Stimulated activated effector memory CD8-positive, alpha-beta T cell treated with anti-CD3 and anti-CD28 coated beads, Interleukin-12 subunit alpha, Interleukin-12 subunit beta, amount 100 ng/mL, for 72 hours (primary cell): ENCODE measurements around the gene HAGHL.

Experiments used
- ATAC-seq: fragments of 150-1000 bp; cut with Tn5 transposase; 2 replicates; pipeline ENCODE4 v1.10.0; 2021
- DNase-seq, 2 donors: peaks; one replicate each; pipeline ENCODE4 v3.0.0; 2021 to 2022; ENCODE audit warnings: low spot score in 2 of 2
- H3K27ac Mint-ChIP-seq: one replicate; pipeline ENCODE4 v1.8.0; 2022; ENCODE audit warnings: mild to moderate bottlenecking, mixed read lengths
- H3K36me3 Mint-ChIP-seq: one replicate; pipeline ENCODE4 v1.8.0; 2022; ENCODE audit warnings: mild to moderate bottlenecking, mixed read lengths
- H3K4me1 Mint-ChIP-seq: one replicate; pipeline ENCODE4 v1.8.0; 2022; ENCODE audit warnings: mixed read lengths
- H3K4me3 Mint-ChIP-seq: one replicate; pipeline ENCODE4 v1.8.0; 2022; ENCODE audit warnings: mild to moderate bottlenecking, mixed read lengths
- H3K9me3 Mint-ChIP-seq: one replicate; pipeline ENCODE4 v1.8.0; 2022; ENCODE audit warnings: mixed read lengths

Gene HAGHL, protein sequence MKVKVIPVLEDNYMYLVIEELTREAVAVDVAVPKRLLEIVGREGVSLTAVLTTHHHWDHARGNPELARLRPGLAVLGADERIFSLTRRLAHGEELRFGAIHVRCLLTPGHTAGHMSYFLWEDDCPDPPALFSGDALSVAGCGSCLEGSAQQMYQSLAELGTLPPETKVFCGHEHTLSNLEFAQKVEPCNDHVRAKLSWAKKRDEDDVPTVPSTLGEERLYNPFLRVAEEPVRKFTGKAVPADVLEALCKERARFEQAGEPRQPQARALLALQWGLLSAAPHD

DNA sequence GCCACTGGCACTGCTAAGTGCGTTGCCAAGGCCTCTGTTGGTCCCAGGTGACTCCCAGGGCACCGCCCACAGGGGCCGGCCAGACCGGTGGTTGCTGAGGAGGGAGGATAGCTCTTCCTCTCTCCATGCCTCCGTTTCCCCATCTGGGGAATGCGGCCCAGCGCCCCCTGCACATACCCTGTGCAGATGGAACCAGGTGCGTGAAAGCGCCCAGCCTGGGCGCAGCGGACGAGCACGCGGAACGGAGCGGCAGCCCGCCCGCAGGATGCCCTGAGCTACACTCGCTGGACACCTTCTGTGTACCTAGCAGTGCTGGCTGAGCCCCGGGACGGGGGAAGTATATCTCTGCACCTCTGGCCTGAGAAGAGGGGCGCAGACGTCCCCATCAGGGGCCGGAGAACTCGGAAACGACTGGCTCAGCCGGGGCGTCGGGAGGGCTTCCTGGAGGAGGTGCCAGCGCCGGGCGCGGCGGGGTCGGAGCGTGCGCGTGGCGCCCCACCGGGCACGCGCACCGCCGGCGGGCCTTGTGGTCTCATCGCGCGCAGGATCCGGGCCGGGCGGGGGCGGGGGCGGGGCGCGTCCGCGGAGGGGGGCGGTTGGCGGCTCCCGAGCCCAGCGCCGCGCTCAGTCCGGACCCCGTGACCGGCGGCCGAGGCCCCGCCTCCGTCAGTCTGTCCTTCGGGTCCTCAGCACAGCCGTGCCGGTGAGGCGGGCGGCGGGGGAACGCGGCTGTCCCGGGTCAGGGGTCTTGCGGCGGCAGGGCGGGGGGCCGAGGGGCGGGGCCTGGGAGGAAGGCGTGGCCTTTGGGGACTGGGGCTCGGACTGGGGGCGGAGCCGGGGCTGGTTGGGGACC is at the start of gene HAGHL, which contains the start of gene CCDC78:
Gene HAGHL, plus strand, starts transcription at position 669 of the 853 bp plus-strand sequence. CDS start 404 bp downstream, outside the sequence.
Gene CCDC78, minus strand, starts transcription at position 6 of the 853 bp plus-strand sequence. CDS start 76 bp downstream, outside the sequence.
- peak within 1 kb of the TSS; percentile 65 for H3K4me3 Mint-ChIP-seq
- DNase-seq: peak; percentile 60 to 75
- no peaks in the 10 kb centered on the region for H3K9me3 Mint-ChIP-seq
- H3K36me3 Mint-ChIP-seq: peaks cover 2% of the 10 kb centered on the region
- peaks cover 11% of the 10 kb centered on the region for H3K4me1 Mint-ChIP-seq
- ATAC-seq: peak; percentile 29
- no peak within 1 kb of the TSS for H3K27ac Mint-ChIP-seq

DNA sequence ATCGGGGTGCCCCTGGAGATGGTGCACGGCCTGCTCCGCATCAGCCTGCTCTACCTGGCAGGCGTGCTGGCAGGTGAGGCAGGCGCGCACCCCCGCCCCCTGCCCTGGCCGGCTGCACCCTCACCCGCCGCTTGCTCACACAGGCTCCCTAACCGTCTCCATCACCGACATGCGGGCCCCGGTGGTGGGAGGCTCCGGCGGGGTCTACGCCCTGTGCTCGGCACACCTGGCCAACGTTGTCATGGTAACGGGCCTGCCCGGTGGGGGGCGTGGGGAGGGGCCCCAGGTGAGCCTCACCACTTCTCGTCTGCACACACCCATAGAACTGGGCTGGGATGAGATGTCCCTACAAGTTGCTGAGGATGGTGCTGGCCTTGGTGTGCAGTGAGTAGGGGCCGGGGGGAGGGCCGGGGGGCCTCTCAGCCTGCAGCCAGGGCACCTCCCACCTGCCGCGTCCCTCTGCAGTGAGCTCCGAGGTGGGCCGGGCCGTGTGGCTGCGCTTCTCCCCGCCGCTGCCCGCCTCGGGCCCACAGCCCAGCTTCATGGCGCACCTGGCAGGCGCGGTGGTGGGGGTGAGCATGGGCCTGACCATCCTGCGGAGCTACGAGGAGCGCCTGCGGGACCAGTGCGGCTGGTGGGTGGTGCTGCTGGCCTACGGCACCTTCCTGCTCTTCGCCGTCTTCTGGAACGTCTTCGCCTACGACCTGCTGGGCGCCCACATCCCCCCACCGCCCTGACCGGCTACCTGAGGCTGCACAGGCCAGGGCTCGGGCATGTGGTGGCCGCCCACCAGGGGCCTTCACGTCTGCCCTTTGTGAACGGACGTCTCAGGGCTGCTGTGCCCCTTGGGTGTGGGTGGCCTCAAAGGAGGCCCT is 49.4 kb upstream of the HAGHL start:
- H3K4me1 Mint-ChIP-seq: peaks cover 36% of the 10 kb centered on the region
- no peak for ATAC-seq
- H3K9me3 Mint-ChIP-seq: no peaks in the 10 kb centered on the region
- H3K27ac Mint-ChIP-seq: no peak overlapping the region
- DNase-seq: no peak
- H3K4me3 Mint-ChIP-seq: no peak overlapping the region
- H3K36me3 Mint-ChIP-seq: peaks cover 26% of the 10 kb centered on the region

DNA sequence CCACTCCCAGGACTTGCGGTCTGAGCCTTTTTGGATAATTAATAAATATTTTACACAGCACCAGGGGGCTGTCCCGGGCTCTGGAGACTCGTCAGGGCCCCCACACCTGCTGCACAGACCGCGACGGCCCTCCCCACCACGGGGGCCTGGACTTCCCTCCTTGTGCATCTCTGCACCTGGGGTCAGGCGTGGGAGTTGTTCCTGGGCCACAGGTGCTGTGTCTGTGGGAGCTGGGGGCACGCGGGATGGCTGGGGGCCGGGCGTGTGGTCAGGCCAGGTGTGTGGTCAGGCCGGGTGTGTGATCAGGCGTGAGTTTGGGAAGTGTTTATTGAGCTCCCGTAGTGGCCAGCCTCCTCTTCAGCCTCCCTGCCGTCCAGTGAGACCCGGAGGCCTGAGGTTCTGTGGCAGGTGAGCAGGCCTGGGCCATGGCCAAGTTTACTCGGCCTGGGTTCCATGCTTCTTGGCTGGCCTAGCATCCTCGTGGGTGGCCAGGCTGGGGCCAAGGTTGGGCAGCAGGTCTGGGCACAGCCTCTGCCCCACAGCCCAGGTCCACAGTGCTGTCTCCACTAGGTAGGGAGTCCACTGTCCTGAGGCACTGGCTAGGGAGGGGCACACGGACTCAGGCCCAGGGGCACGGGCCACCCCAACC is 48.6 kb upstream of the HAGHL start:
- H3K36me3 Mint-ChIP-seq: peaks cover 27% of the 10 kb centered on the region
- ATAC-seq (no peak), DNase-seq (no peak)
- no peaks in the 10 kb centered on the region for H3K9me3 Mint-ChIP-seq
- H3K27ac Mint-ChIP-seq: peak overlapping the region; percentile 76
- H3K4me3 Mint-ChIP-seq: peak overlapping the region; percentile 73
- H3K4me1 Mint-ChIP-seq: peaks cover 43% of the 10 kb centered on the region

DNA sequence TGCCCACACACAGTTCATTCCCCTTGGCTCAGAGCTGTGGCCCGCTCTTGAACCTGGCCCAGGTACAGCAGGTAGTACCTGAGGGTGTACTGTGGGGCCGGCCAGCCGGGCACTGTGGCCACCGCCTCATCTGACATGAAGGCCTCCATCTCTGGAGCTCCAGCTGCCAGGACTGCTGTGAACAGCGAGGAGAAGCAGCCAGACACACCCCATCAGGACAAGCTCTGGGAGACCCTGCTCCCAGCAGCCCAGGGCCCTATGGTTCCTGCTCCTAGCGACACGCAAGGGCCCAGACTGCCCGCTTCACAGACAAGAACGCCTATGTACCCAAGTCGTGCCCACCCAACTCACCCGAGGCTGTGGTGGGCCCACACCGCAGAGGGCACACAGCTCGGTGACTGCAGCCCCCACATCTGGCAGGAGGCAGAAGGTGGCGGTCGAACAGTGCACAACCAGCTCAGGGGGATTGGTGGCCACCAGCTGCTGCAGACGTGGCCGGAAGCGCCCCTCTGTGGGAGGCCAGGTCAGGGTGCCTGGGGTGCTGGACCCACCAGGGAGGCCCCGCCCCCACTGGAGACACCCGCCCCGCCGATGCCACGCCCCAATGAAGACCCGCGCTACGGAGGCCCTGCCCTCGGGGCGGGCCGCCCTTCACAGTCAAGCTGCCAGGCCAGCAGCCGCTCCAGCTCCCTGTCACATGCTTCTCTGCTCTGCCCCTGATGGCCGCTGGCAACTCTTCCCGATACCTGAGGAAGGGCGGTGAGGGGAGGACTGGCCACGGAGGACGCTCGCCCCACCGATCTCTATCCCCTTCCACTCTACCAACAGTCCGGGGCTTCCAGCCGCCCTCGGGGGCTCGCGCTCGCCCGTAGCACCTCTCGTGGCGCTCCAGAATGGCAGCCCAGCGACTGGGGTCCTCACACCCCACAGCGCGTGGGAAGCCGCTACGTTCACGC is 47.8 kb upstream of the HAGHL start:
- H3K36me3 Mint-ChIP-seq: peaks cover 30% of the 10 kb centered on the region
- H3K9me3 Mint-ChIP-seq: no peaks in the 10 kb centered on the region
- peak overlapping the region; percentile 76 for H3K27ac Mint-ChIP-seq
- peaks cover 45% of the 10 kb centered on the region for H3K4me1 Mint-ChIP-seq
- H3K4me3 Mint-ChIP-seq: peak overlapping the region; percentile 73
- ATAC-seq: peak; percentile 29
- DNase-seq: peak; percentile 55 to 82

DNA sequence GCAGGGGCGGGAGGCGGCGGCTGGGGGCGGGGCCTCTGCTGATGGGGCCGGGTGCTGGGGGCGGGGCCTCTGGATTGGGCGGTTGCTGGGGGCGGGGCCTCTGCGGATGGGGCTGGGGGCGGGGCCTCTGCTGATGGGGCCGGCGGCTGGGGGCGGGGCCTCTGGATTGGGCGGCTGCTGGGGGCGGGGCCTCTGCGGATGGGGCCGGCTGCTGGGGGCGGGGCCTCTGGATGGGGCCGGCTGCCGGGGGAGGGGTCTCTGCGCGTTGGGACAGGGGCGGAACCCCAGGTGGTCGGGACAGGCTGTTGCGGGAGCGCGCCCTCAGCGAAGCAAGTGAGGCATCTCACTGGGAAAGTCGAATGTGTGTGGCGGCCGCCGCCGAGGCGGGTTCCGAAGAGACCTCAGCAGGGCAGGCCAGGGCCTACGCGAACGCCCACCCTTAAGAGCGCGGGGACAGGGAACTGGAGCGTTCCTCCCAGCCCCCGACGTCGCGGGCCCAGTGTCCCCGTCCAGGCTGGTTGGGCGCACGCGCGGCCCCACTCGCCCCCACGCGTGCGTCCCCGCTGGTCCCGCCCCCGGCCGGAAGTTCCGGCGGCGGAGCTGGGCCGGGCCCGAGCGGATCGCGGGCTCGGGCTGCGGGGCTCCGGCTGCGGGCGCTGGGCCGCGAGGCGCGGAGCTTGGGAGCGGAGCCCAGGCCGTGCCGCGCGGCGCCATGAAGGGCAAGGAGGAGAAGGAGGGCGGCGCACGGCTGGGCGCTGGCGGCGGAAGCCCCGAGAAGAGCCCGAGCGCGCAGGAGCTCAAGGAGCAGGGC is 46.9 kb upstream of the HAGHL start, which contains the start of gene STUB1:
Gene STUB1, plus strand, starts transcription at position 597 of the 811 bp plus-strand sequence. Its CDS starts 116 bp downstream, at position 713.
- H3K4me1 Mint-ChIP-seq: peaks cover 47% of the 10 kb centered on the region
- peaks cover 38% of the 10 kb centered on the region for H3K36me3 Mint-ChIP-seq
- H3K9me3 Mint-ChIP-seq: no peaks in the 10 kb centered on the region
- ATAC-seq: peak; percentile 61
- DNase-seq: peak; percentile 89 to 95
- peak within 1 kb of the TSS; percentile 80 for H3K27ac Mint-ChIP-seq
- H3K4me3 Mint-ChIP-seq: peak within 1 kb of the TSS; percentile 73

DNA sequence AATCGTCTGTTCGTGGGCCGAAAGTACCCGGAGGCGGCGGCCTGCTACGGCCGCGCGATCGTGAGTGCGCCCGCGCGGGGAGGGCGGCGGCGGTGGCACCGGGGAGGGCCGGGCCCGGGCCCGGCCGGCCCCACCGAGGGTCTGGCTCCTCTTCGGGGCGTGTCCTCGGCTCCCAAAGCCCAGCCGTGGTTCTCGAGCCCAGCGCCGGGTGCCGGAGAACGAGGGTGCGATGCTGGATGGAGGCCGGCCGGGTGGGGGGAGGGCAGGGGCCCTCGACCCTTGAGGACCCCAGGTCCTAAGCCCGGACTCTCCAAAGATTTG is 46.3 kb upstream of the HAGHL start:
- DNase-seq (no peak), ATAC-seq (no peak)
- peaks cover 39% of the 10 kb centered on the region for H3K36me3 Mint-ChIP-seq
- H3K4me1 Mint-ChIP-seq: peaks cover 44% of the 10 kb centered on the region
- H3K9me3 Mint-ChIP-seq: no peaks in the 10 kb centered on the region
- peak overlapping the region; percentile 80 for H3K27ac Mint-ChIP-seq
- peak overlapping the region; percentile 73 for H3K4me3 Mint-ChIP-seq

DNA sequence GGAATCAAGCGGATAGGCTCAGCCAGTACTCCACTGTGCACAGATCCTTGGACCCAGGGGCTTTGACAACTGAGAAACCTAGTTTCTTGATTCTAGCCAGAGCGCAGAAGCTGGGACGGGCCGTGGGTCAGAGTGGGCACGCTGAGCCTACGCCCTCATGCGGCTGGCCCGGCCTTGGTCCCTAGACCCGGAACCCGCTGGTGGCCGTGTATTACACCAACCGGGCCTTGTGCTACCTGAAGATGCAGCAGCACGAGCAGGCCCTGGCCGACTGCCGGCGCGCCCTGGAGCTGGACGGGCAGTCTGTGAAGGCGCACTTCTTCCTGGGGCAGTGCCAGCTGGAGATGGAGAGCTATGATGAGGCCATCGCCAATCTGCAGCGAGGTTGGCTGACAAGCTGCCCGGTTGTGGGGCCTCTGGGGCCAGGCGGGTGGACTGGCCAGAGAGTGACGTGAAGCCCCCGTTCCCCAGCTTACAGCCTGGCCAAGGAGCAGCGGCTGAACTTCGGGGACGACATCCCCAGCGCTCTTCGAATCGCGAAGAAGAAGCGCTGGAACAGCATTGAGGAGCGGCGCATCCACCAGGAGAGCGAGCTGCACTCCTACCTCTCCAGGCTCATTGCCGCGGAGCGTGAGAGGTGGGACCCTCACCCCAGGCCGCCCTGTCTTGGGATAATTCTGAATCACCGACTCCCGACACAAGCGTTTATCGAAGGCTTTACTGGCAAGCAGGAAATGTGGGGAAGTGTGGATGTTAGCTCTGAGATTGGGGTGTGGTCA is 45.8 kb upstream of the HAGHL start:
- Mint-ChIP-seq H3K9me3 (no peaks in the 10 kb centered on the region), H3K4me1 (peaks cover 49% of the 10 kb centered on the region), H3K36me3 (peaks cover 44% of the 10 kb centered on the region), H3K4me3 (peak overlapping the region; percentile 73), H3K27ac (peak overlapping the region; percentile 80)
- no peak for DNase-seq
- no peak for ATAC-seq

DNA sequence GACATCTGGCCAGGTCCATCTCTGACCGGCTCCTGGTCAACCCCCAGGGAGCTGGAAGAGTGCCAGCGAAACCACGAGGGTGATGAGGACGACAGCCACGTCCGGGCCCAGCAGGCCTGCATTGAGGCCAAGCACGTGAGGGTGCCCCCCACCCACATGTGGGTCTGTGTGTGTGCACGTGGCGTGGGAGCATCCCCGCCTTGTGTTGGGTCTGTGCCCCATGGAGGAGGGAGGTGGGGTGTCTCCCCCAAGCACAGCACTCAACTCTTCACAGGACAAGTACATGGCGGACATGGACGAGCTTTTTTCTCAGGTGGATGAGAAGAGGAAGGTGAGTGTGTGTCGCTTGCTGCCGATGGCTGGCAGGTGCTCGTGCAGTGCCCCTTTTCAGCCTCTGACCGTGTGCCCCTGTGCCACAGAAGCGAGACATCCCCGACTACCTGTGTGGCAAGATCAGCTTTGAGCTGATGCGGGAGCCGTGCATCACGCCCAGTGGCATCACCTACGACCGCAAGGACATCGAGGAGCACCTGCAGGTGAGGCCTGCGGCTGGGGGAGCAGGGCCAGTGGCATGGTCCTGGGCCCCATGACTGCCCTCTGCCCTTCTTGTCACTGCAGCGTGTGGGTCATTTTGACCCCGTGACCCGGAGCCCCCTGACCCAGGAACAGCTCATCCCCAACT is 45.0 kb upstream of the HAGHL start:
- Mint-ChIP-seq H3K4me3 (peak overlapping the region; percentile 73), H3K36me3 (peaks cover 48% of the 10 kb centered on the region), H3K9me3 (no peaks in the 10 kb centered on the region), H3K4me1 (peaks cover 49% of the 10 kb centered on the region), H3K27ac (peak overlapping the region; percentile 89)
- DNase-seq (no peak), ATAC-seq (no peak)

DNA sequence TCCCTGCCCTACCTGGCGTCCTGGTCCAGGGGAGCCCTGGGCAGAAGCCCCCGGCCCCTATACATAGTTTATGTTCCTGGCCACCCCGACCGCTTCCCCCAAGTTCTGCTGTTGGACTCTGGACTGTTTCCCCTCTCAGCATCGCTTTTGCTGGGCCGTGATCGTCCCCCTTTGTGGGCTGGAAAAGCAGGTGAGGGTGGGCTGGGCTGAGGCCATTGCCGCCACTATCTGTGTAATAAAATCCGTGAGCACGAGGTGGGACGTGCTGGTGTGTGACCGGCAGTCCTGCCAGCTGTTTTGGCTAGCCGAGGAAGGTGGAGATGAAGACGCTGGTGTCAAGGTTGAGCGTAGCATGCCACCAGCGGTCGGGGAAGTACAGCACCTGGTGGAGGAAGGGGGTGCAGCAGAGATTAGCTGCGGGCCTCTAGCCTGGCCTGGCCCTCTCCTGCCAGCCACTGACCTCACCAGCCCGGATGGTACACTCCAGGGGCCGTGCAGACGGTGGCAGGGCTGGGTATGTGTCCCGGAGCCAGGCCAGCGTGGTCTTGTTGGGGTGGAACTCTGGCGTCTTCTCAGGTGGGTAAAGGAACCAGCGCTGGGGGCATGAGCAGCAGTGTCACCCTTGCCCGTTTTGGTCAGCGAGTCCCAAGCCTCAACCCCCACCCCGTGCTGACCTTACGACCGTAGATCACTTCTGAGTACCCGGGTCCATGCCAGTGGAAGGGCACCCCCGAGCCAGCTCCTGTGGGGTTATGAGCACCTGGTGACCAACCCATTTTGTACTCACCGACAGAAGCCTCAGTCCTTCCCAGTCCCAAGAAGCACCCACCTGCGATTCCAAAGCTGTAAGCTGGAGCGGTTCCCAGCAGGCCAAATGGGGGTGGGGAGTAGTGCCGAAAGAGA is 44.2 kb upstream of the HAGHL start:
- H3K36me3 Mint-ChIP-seq: peaks cover 48% of the 10 kb centered on the region
- peaks cover 49% of the 10 kb centered on the region for H3K4me1 Mint-ChIP-seq
- ATAC-seq: no peak
- H3K27ac Mint-ChIP-seq: peak overlapping the region; percentile 89
- DNase-seq: no peak
- H3K9me3 Mint-ChIP-seq: no peaks in the 10 kb centered on the region
- H3K4me3 Mint-ChIP-seq: peak overlapping the region; percentile 73

DNA sequence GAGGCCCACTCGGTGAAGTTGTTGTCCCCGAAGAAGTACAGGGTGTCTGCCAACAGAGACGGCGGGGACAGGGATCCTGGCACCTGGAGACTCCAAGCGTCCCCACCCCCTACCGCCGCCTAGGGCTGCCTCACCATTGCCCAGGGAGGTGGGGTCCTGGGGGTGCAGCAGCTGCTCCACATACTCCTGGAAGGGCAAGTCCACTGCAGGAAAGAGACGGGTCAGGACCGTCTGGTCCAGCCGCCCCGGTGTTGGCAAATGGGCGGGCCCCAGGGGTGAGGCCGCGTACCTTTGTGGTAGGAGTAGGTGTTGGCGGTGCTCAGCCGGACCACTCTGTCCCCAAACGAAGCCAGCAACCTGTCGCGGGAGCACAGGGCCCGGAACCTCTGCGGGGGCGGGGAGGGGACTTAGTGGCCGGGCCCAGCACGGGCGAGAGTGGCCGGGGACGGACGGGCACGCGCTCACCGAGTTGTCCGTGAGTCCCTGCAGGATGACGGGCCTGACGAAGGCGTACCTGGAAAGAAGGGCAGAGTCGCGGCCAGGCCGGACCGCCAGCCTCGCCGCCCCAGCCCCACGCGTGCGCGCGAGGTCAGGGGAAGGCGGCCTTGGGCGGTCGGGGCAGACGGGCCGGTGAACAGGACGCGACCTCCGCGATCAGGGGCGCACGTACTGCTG is 43.4 kb upstream of the HAGHL start:
- DNase-seq (no peak), ATAC-seq (no peak)
- Mint-ChIP-seq H3K4me3 (peak overlapping the region; percentile 73), H3K9me3 (no peaks in the 10 kb centered on the region), H3K36me3 (peaks cover 48% of the 10 kb centered on the region), H3K4me1 (peaks cover 50% of the 10 kb centered on the region), H3K27ac (peak overlapping the region; percentile 89)
